GM03348 (cell line): ENCODE measurements around the gene ZNF189.

Experiments
- DNase-seq: peaks from one replicate; pipeline ENCODE4 v3.0.0; 2012; ENCODE audit warnings: low spot score

Gene ZNF189

GRCh38 chr9:101453776-101454570, 55.3 kb downstream of the ZNF189 start:
- no peak for DNase-seq

- DNase-seq, result peak; percentile 55
Observed at GRCh38 chr9:101455656-101456240, 57.1 kb downstream of the ZNF189 start.

- DNase-seq, result no peak
Observed at GRCh38 chr9:101457003-101457402, 58.4 kb downstream of the ZNF189 start.

- peak; percentile 78 for DNase-seq
Observed at GRCh38 chr9:101458963-101459631, 60.4 kb downstream of the ZNF189 start.
